ENCODE measurements around the gene TOX3. TPM values are rescaled to one million over a fixed set of nuclear protein-coding genes. Genes with fewer than 3 reads are reported as not detected.

TOX3 gene
- total RNA-seq, 1 experiment from 2014 or later: 29.4 TPM

GRCh38 chr16:52497067-52497816 is 49.7 kb downstream of the TOX3 start:
- no peak for TF ChIP-seq CTCF (IDR thresholded peaks at IDR 0.05; ENCODE audit: unreplicated experiment)
- Mint-ChIP-seq H3K9me3 (ENCODE audit: low read depth, unreplicated experiment) (no peaks in the 10 kb centered on the region), H3K4me1 (ENCODE audit: low read depth, unreplicated experiment) (peaks cover 92% of the 10 kb centered on the region), H3K27me3 (ENCODE audit: unreplicated experiment) (no peaks in the 10 kb centered on the region), H3K4me3 (ENCODE audit: low read depth, unreplicated experiment) (peak overlapping the region; percentile 20), H3K27ac (ENCODE audit: unreplicated experiment) (peak overlapping the region; percentile 79), H3K36me3 (ENCODE audit: insufficient read depth, unreplicated experiment) (peaks cover 13% of the 10 kb centered on the region)
- no peak for DNase-seq
- CTCF ChIA-PET: interaction anchor here (0.7 to 1.2 kb wide), 2 partner anchors 18 to 34 kb away, joined by 3 read pairs; no protein-coding TSS in a partner anchor
- intact Hi-C loops (cut with micrococcal nuclease; ENCODE audit: unreplicated experiment): loop anchor here (2.0 to 5.0 kb wide), 6 partner anchors 40 to 425 kb away; no protein-coding TSS in a partner anchor
- no TSS peak for BruUV-seq (replicated peaks)

- BruUV-seq (replicated peaks): no TSS peak
- peaks cover 88% of the 10 kb centered on the region for H3K4me1 Mint-ChIP-seq (ENCODE audit: low read depth, unreplicated experiment)
- H3K27me3 Mint-ChIP-seq (ENCODE audit: unreplicated experiment): no peaks in the 10 kb centered on the region
- peak overlapping the region; percentile 20 for H3K4me3 Mint-ChIP-seq (ENCODE audit: low read depth, unreplicated experiment)
- intact Hi-C loops (cut with micrococcal nuclease; ENCODE audit: unreplicated experiment): loop anchor here (2.0 to 5.0 kb wide), 6 partner anchors 39 to 424 kb away; no protein-coding TSS in a partner anchor
- TF ChIP-seq CTCF (IDR thresholded peaks at IDR 0.05; ENCODE audit: unreplicated experiment): no peak
- peaks cover 13% of the 10 kb centered on the region for H3K36me3 Mint-ChIP-seq (ENCODE audit: insufficient read depth, unreplicated experiment)
- no peak for DNase-seq
- CTCF ChIA-PET: interaction anchor here (1.1 kb wide), 1 partner anchor 19 kb away, joined by 3 read pairs; no protein-coding TSS in a partner anchor
- peak overlapping the region; percentile 79 for H3K27ac Mint-ChIP-seq (ENCODE audit: unreplicated experiment)
- peaks cover under 1% of the 10 kb centered on the region for H3K9me3 Mint-ChIP-seq (ENCODE audit: low read depth, unreplicated experiment)
Observed at GRCh38 chr16:52496051-52496876, 50.7 kb downstream of the TOX3 start.

GRCh38 chr16:52494621-52495020 is 52.3 kb downstream of the TOX3 start:
- Mint-ChIP-seq H3K36me3 (ENCODE audit: insufficient read depth, unreplicated experiment) (peaks cover 13% of the 10 kb centered on the region), H3K4me3 (ENCODE audit: low read depth, unreplicated experiment) (peak overlapping the region; percentile 4), H3K27me3 (ENCODE audit: unreplicated experiment) (no peaks in the 10 kb centered on the region), H3K9me3 (ENCODE audit: low read depth, unreplicated experiment) (peaks cover 3% of the 10 kb centered on the region), H3K27ac (ENCODE audit: unreplicated experiment) (peak overlapping the region; percentile 93), H3K4me1 (ENCODE audit: low read depth, unreplicated experiment) (peaks cover 80% of the 10 kb centered on the region)
- intact Hi-C loops (cut with micrococcal nuclease; ENCODE audit: unreplicated experiment): loop anchor here (5.0 kb wide), 4 partner anchors 37 to 422 kb away; no protein-coding TSS in a partner anchor
- CTCF ChIA-PET: no interaction called here
- no TSS peak for BruUV-seq (replicated peaks)
- no peak for DNase-seq
- TF ChIP-seq CTCF (IDR thresholded peaks at IDR 0.05; ENCODE audit: unreplicated experiment): no peak

GRCh38 chr16:52494145-52494544 is 52.8 kb downstream of the TOX3 start:
- no peak for TF ChIP-seq CTCF (IDR thresholded peaks at IDR 0.05; ENCODE audit: unreplicated experiment)
- BruUV-seq (replicated peaks): no TSS peak
- Mint-ChIP-seq H3K4me3 (ENCODE audit: low read depth, unreplicated experiment) (peak overlapping the region; percentile 4), H3K27me3 (ENCODE audit: unreplicated experiment) (no peaks in the 10 kb centered on the region), H3K9me3 (ENCODE audit: low read depth, unreplicated experiment) (peaks cover 3% of the 10 kb centered on the region), H3K4me1 (ENCODE audit: low read depth, unreplicated experiment) (peaks cover 75% of the 10 kb centered on the region), H3K36me3 (ENCODE audit: insufficient read depth, unreplicated experiment) (peaks cover 13% of the 10 kb centered on the region), H3K27ac (ENCODE audit: unreplicated experiment) (peak overlapping the region; percentile 93)
- no peak for DNase-seq
- CTCF ChIA-PET: no interaction called here
- intact Hi-C loops (cut with micrococcal nuclease; ENCODE audit: unreplicated experiment): no loop called here
